Neural cell (in vitro differentiated cells): Measurements from ENCODE around the gene PTPN18.

Experiments
- EP300 ChIP-seq: fragments of 450-650 bp; conservative IDR thresholded peaks from 2 replicates; pipeline ENCODE4 v1.6.1; 2014; ENCODE audit warnings: antibody characterized with exemption, mild to moderate bottlenecking, moderate library complexity; ENCODE audit not compliant: poor library complexity, severe bottlenecking
- EZH2 ChIP-seq: fragments of 200-600, 300-800 bp; shearing (Covaris generic), sonication (generic); IDR thresholded peaks from 2 replicates; pipeline ENCODE4 v1.6.1; 2014; ENCODE audit warnings: antibody characterized with exemption, low read length, borderline replicate concordance, mild to moderate bottlenecking; ENCODE audit not compliant: insufficient read depth, poor library complexity, severe bottlenecking
- RAD21 ChIP-seq: fragments of 450-650 bp; conservative IDR thresholded peaks from 2 replicates; pipeline ENCODE4 v1.6.1; 2014; ENCODE audit warnings: antibody characterized with exemption, mild to moderate bottlenecking, moderate library complexity
- SMC3 ChIP-seq: fragments of 450-650 bp; conservative IDR thresholded peaks from 2 replicates; pipeline ENCODE4 v1.6.1; 2014; ENCODE audit warnings: antibody characterized with exemption, mild to moderate bottlenecking, moderate library complexity; ENCODE audit not compliant: poor library complexity
- TF ChIP-seq, protein P1 (sequence below): fragments of 450-650 bp; IDR thresholded peaks from 2 replicates; pipeline ENCODE4 v1.5.1; 2014; ENCODE audit warnings: antibody characterized with exemption, mild to moderate bottlenecking, moderate library complexity; ENCODE audit not compliant: poor library complexity, severe bottlenecking
- TF ChIP-seq, protein P2 (sequence below): IDR thresholded peaks from 2 replicates; pipeline ENCODE4 v1.6.1; 2012; ENCODE audit warnings: borderline replicate concordance

DNA sequence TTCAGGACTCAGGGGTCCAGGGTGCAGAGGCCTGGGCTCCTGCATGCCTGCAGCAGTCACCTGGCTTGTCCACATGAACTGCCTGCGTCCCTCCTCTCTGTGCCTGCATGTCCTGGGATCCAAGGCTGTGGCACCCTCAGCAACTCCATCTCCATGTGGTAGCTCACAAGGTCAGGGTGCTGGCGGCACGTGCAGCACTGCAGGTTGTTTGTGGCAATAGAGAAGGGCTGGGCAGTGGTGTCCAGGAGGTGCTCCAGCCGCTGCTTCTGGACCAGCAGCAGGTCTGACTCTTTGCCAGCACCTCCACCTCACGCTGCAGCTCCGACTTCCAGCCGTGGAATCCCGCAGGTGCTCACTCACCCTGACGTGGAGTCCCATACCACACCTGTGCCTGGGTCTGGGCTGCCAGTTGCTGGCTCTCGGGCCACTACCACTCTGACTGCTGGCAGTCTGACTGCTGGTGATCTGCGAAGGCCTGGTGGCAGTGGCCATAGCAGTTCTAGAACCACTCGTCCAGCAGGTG lies 42.0 kb upstream of the PTPN18 start:
- TF ChIP-seq, protein P1, sequence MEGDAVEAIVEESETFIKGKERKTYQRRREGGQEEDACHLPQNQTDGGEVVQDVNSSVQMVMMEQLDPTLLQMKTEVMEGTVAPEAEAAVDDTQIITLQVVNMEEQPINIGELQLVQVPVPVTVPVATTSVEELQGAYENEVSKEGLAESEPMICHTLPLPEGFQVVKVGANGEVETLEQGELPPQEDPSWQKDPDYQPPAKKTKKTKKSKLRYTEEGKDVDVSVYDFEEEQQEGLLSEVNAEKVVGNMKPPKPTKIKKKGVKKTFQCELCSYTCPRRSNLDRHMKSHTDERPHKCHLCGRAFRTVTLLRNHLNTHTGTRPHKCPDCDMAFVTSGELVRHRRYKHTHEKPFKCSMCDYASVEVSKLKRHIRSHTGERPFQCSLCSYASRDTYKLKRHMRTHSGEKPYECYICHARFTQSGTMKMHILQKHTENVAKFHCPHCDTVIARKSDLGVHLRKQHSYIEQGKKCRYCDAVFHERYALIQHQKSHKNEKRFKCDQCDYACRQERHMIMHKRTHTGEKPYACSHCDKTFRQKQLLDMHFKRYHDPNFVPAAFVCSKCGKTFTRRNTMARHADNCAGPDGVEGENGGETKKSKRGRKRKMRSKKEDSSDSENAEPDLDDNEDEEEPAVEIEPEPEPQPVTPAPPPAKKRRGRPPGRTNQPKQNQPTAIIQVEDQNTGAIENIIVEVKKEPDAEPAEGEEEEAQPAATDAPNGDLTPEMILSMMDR: no peak
- no peak for TF ChIP-seq SMC3
- TF ChIP-seq RAD21: no peak
- TF ChIP-seq EZH2: no peak
- TF ChIP-seq, protein P2, sequence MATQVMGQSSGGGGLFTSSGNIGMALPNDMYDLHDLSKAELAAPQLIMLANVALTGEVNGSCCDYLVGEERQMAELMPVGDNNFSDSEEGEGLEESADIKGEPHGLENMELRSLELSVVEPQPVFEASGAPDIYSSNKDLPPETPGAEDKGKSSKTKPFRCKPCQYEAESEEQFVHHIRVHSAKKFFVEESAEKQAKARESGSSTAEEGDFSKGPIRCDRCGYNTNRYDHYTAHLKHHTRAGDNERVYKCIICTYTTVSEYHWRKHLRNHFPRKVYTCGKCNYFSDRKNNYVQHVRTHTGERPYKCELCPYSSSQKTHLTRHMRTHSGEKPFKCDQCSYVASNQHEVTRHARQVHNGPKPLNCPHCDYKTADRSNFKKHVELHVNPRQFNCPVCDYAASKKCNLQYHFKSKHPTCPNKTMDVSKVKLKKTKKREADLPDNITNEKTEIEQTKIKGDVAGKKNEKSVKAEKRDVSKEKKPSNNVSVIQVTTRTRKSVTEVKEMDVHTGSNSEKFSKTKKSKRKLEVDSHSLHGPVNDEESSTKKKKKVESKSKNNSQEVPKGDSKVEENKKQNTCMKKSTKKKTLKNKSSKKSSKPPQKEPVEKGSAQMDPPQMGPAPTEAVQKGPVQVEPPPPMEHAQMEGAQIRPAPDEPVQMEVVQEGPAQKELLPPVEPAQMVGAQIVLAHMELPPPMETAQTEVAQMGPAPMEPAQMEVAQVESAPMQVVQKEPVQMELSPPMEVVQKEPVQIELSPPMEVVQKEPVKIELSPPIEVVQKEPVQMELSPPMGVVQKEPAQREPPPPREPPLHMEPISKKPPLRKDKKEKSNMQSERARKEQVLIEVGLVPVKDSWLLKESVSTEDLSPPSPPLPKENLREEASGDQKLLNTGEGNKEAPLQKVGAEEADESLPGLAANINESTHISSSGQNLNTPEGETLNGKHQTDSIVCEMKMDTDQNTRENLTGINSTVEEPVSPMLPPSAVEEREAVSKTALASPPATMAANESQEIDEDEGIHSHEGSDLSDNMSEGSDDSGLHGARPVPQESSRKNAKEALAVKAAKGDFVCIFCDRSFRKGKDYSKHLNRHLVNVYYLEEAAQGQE: no peak
- TF ChIP-seq EP300: no peak
